H1 (cell line): Measurements from ENCODE around the gene EXOG. TPM values are rescaled to one million over a fixed set of nuclear protein-coding genes. Genes with fewer than 3 reads are reported as not detected.

Experiments
- FOSL1 ChIP-seq: IDR thresholded peaks from 2 replicates; pipeline ENCODE4 v1.6.1; 2011; ENCODE audit warnings: mild to moderate bottlenecking, low read depth, low read length, moderate library complexity; ENCODE audit not compliant: insufficient read depth
- NRF1 ChIP-seq: IDR thresholded peaks from 2 replicates; pipeline ENCODE4 v1.6.1; 2011; ENCODE audit warnings: mild to moderate bottlenecking, low read depth, low read length, improper control_type of control experiment
- PHF8 ChIP-seq: fragments of 200-600 bp; sonication (generic); conservative IDR thresholded peaks from 2 replicates; pipeline ENCODE4 v1.7.1; 2012; ENCODE audit warnings: low read depth, mild to moderate bottlenecking, inconsistent platforms, low read length, moderate library complexity
- polyA plus RNA-seq, 7 experiments: library from polyadenylated mRNA; depleted of rRNA in 3 of 7; stranded (reverse) in 5 of 7; unstranded in 2 of 7; fragments of >200 nt in 5 of 7; fragments of 200-250 nt in 2 of 7; gene quantifications; 1 replicate in 5 of 7; 2 replicates in 1 of 7; 4 replicates in 1 of 7; pipeline versions ENCODE4 v1.2.1 to v1.2.3, GENCODE V29; 2011 to 2013; ENCODE audit warnings: missing spikeins in 2 of 7, mixed read lengths in 2 of 7
- total RNA-seq: library from RNA; stranded (reverse); fragmentation: NEBNext Ultra II Directional; extraction: Animal tissue kit (Norgen Biotek cat#: 25700); gene quantifications from 2 replicates; pipeline ENCODE4 v1.2.1, GENCODE V29; 2021

Gene EXOG
- total and polyA plus RNA-seq, 2 of the 8 experiments (the other 6 are each of a cell fraction or from before 2014, with no cell fraction given): 7.2 to 12.9 TPM

DNA sequence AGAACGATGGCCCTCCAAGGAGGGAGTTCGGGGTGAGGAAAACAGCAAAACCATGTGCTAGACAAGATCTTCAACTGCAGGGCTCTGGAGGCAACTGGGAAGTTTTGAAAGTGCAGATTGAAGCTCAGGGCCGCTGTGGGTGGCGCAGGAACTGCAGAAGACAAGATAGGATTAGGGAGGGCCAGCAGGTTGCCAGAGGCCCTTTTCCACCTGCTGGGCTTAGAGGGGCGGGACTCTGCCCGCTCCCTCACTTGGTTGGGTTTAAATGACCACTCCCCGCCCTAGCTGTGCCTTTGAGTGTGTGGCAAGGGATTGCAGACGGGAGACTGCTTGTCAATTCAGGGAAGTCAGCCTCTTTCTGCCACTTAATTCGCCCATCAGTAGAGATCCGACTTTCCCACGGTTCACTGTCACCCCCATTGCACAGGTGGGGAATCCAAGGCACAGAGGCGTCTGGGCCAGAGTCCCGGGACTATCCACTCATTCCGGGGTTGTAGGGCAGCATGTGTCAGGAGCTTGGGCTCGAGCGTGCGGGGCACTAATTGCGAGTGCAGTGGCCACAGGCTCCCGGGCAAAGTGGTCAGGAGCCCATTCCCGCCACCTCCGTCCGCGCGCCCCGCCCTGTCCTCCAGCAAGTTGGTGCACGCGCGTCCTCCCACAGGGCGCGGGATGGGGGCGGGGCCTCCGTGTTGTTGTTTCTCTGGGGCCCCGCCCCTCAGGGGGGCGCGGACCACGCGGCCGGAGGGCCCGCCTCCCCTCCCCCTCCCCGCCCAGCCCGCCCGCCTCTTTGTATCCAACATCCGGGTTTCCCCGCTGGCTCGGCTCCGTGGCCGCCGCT is 42.8 kb upstream of the EXOG start, which contains the start of gene ACVR2B (continued):
- TF ChIP-seq PHF8 (no peak; the same call in 1 of the 2 replicates), NRF1 (no peak), FOSL1 (no peak)
